Endothelial cell of umbilical vein (primary cell): ENCODE results near the gene ZNF668. TPM values are rescaled to one million over a fixed set of nuclear protein-coding genes. Genes with fewer than 3 reads are reported as not detected.

Experiments
- BruUV-seq: library from RNA; stranded (reverse); fragments of 400-500 nt; replicated peaks from 2 replicates; lab custom pipeline; 2021; lab: Mats Ljungman, UMichigan
- CTCF ChIA-PET: fragments of 300-600, 350-600 bp; sonication (Branson Sonifier 250); formaldehyde crosslinking; loops from one replicate; lab custom pipeline; 2021; ENCODE audit warnings: antibody characterized with exemption, inconsistent platforms; lab: Charles Lee
- POLR2A ChIA-PET: fragments of 300-600, 350-600 bp; sonication (Branson Sonifier 250); formaldehyde crosslinking; loops from one replicate; lab custom pipeline; 2021; ENCODE audit warnings: antibody characterized with exemption, inconsistent platforms; lab: Charles Lee
- DNase-seq: peaks from one replicate; pipeline ENCODE4 v3.0.0-alpha.2; 2011; ENCODE audit warnings: low read depth, low spot score
- FAIRE-seq: peaks from 2 replicates; lab custom pipeline; 2011; peaks lifted over from hg19 to GRCh38; lab: Jason Lieb, UNC
- H2AFZ ChIP-seq: 2 replicates; pipeline ENCODE4 v1.6.0; 2012; ENCODE audit warnings: low read depth, low read length, control low read depth, inconsistent platforms
- H3K27ac ChIP-seq: 2 replicates; pipeline ENCODE4 v1.5.1; 2011; ENCODE audit warnings: low read depth, mild to moderate bottlenecking, control low read depth, low read length, moderate library complexity; ENCODE audit not compliant: insufficient read depth
- H3K27me3 ChIP-seq, 2 experiments: 2 replicates each; pipeline versions ENCODE4 v1.6.0 to v1.6.1; 2011; ENCODE audit warnings: low read length in 2 of 2, mixed read lengths in 1 of 2; ENCODE audit not compliant: control insufficient read depth in 2 of 2, insufficient read depth in 2 of 2
- H3K36me3 ChIP-seq, 2 experiments: 2 replicates in 1 of 2; 3 replicates in 1 of 2; pipeline ENCODE4 v1.5.1; 2011; ENCODE audit warnings: low read length in 2 of 2, mild to moderate bottlenecking in 1 of 2, moderate library complexity in 1 of 2; ENCODE audit not compliant: control insufficient read depth in 2 of 2, insufficient read depth in 2 of 2; ENCODE audit errors: extremely low read depth in 1 of 2
- H3K4me1 ChIP-seq: 3 replicates; pipeline ENCODE4 v1.5.1; 2011; ENCODE audit warnings: mild to moderate bottlenecking, low read length; ENCODE audit not compliant: control insufficient read depth, insufficient read depth; ENCODE audit errors: extremely low read depth
- H3K4me2 ChIP-seq: 2 replicates; pipeline ENCODE4 v1.6.1; 2011; ENCODE audit warnings: low read length, control low read depth, mixed read lengths; ENCODE audit not compliant: insufficient read depth
- H3K4me3 ChIP-seq, 3 experiments: fragments of 200-600 bp in 1 of 3; sonication (generic), shearing (Covaris generic) in 1 of 3; replicated peaks in 1 of 3; 2 replicates each; pipeline ENCODE4 v1.5.1; 2011 to 2016; ENCODE audit warnings: control low read depth in 3 of 3, low read length in 3 of 3, mild to moderate bottlenecking in 2 of 3, inconsistent platforms in 1 of 3, low read depth in 1 of 3, moderate library complexity in 1 of 3; ENCODE audit not compliant: insufficient read depth in 1 of 3
- H3K79me2 ChIP-seq: 2 replicates; pipeline ENCODE4 v1.6.0; 2012; ENCODE audit warnings: low read length, inconsistent platforms; ENCODE audit not compliant: control insufficient read depth, insufficient read depth
- H3K9ac ChIP-seq: replicated peaks from 2 replicates; pipeline ENCODE3; 2011; ENCODE audit warnings: low read length, control low read depth; ENCODE audit not compliant: insufficient read depth; ENCODE audit errors: extremely low read depth
- H3K9me1 ChIP-seq: replicated peaks from 3 replicates; pipeline ENCODE4 v1.6.0; 2011; ENCODE audit warnings: mild to moderate bottlenecking, low read length; ENCODE audit not compliant: control insufficient read depth, insufficient read depth; ENCODE audit errors: extremely low read depth
- H3K9me3 ChIP-seq: replicated peaks from 2 replicates; pipeline ENCODE4 v1.5.1; 2012; ENCODE audit warnings: low read length, inconsistent platforms; ENCODE audit not compliant: control insufficient read depth, insufficient read depth
- H4K20me1 ChIP-seq: replicated peaks from 2 replicates; pipeline ENCODE3; 2011; ENCODE audit warnings: mild to moderate bottlenecking, low read length; ENCODE audit not compliant: control insufficient read depth, insufficient read depth; ENCODE audit errors: extremely low read depth
- EZH2 ChIP-seq: IDR thresholded peaks from 2 replicates; pipeline ENCODE4 v1.6.1; 2012; ENCODE audit warnings: borderline replicate concordance, low read depth, mild to moderate bottlenecking, moderate library complexity, low read length, inconsistent platforms; ENCODE audit not compliant: severe bottlenecking
- FOS ChIP-seq: IDR thresholded peaks from 2 replicates; pipeline ENCODE4 v1.6.1; 2011; ENCODE audit warnings: mild to moderate bottlenecking, low read length, moderate library complexity, borderline replicate concordance; ENCODE audit not compliant: insufficient read depth
- GATA2 ChIP-seq: IDR thresholded peaks from 2 replicates; pipeline ENCODE4 v1.7.0; 2011; ENCODE audit warnings: low read depth, mild to moderate bottlenecking, moderate library complexity, mixed read lengths, low read length; ENCODE audit not compliant: insufficient read length, insufficient read depth
- JUN ChIP-seq: IDR thresholded peaks from 2 replicates; pipeline ENCODE4 v1.6.1; 2011; ENCODE audit warnings: borderline replicate concordance, low read depth; ENCODE audit not compliant: insufficient read length, insufficient read depth
- MYC ChIP-seq: IDR thresholded peaks from one replicate; pipeline ENCODE4 v1.6.1; 2011; ENCODE audit warnings: mild to moderate bottlenecking, low read depth, low read length
- POLR2A ChIP-seq: IDR thresholded peaks from 2 replicates; pipeline ENCODE4 v1.6.1; 2012; ENCODE audit warnings: low read depth, mild to moderate bottlenecking, control low read depth, low read length
- POLR2AphosphoS5 ChIP-seq: IDR thresholded peaks from 2 replicates; pipeline ENCODE4 v1.6.1; 2012; ENCODE audit warnings: low read depth, mild to moderate bottlenecking, control low read depth, low read length, moderate library complexity; ENCODE audit not compliant: insufficient read depth
- dilution Hi-C: fragments of 300-500 bp; cut with MboI; formaldehyde crosslinking; loops from one replicate; pipeline ENCODE4 v1.15.0; 2019; ENCODE audit warnings: low sequenced_read_pairs; ENCODE audit not compliant: extremely low pct_ligation_motif_present
- intact Hi-C: fragments of 100-400 bp; cut with micrococcal nuclease; formaldehyde crosslinking; loops from one replicate; pipeline ENCODE4 v1.10.0; 2022
- polyA plus RNA-seq, 4 experiments: library from polyadenylated mRNA; depleted of rRNA in 3 of 4; stranded (reverse) in 3 of 4; unstranded in 1 of 4; fragments of >200 nt; gene quantifications; 2 replicates each; pipeline versions ENCODE4 v1.2.1 to v1.2.3, GENCODE V29; 2011 to 2012; ENCODE audit warnings: missing spikeins in 1 of 4
- total RNA-seq: library from RNA; stranded (reverse); gene quantifications from 2 replicates; pipeline ENCODE4 v1.2.3, GENCODE V29; 2021
- TF ChIP-seq, protein P1 (sequence below): IDR thresholded peaks from 2 replicates; pipeline ENCODE4 v1.6.1; 2011; ENCODE audit not compliant: insufficient read depth, insufficient read length
- TF ChIP-seq, protein P2 (sequence below), 2 donors: IDR thresholded peaks; 1 replicate in 1 of 2; 2 replicates in 1 of 2; pipeline ENCODE4 v1.5.1; 2011; ENCODE audit warnings: low read length in 2 of 2, mild to moderate bottlenecking in 2 of 2, moderate library complexity in 2 of 2, control low read depth in 1 of 2, inconsistent platforms in 1 of 2, low read depth in 1 of 2; ENCODE audit not compliant: insufficient read depth in 1 of 2; ENCODE audit errors: extremely low read depth in 1 of 2

Gene ZNF668
- total and polyA plus RNA-seq, 2 donors (not counting 3 experiments of a cell fraction or from before 2014, with no cell fraction given) = 11.8 to 13.3 TPM

DNA sequence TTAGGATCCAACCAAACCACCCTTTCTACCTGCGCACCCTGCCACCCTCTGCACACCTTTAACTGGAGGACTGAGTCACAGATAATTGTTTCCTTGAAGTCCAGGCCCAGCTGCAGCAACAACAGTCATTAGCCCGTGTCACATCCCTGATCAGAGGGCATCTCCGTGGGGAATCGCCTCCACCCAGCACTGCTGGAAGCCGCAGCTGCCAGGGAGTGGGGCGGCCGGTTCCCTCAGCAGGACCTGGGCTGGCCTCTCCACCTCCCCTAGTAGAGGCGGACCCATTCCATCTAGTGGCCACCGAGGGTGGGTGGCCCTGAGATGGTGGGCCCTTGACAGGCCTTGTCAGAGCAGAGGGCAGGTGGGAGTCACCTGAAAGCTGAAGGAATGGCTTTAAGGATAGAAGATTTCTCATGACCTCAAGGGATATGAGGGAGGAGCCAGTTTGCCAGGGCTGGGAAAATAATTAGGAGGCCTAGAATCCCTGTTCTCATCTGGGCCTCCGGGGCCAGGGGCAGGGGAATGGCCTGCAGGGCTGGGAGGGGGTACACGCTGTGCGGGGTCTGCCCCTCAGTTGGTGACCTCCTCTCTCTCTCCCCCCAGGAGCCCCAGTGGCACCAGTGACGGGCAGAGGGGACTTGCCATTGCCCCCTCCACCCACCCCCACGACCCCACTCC is 8.5 kb upstream of the ZNF668 start:
- H3K4me1 ChIP-seq = no peaks in the 10 kb centered on the region
- CTCF ChIA-PET = no interaction called here
- no peak overlapping the region for H3K4me3 ChIP-seq
- H3K9me3 ChIP-seq = no peaks in the 10 kb centered on the region
- H3K9ac ChIP-seq = no peak overlapping the region
- TSS peak; percentile 4 for BruUV-seq
- dilution Hi-C loops = no loop called here
- POLR2A ChIA-PET = no interaction called here
- H4K20me1 ChIP-seq = no peaks in the 10 kb centered on the region
- H3K9me1 ChIP-seq = no peaks in the 10 kb centered on the region
- H3K79me2 ChIP-seq = peaks cover 7% of the 10 kb centered on the region
- intact Hi-C loops = no loop called here
- no peaks in the 10 kb centered on the region for H3K27me3 ChIP-seq
- FAIRE-seq (no peak), DNase-seq (no peak)
- no peak overlapping the region for H3K27ac ChIP-seq
- peaks cover 3 to 33% of the 10 kb centered on the region in 2 experiments for H3K36me3 ChIP-seq
- no peak overlapping the region for H3K4me2 ChIP-seq
- no peak overlapping the region for H2AFZ ChIP-seq
- TF ChIP-seq POLR2A = no peak
- TF ChIP-seq, protein P1, sequence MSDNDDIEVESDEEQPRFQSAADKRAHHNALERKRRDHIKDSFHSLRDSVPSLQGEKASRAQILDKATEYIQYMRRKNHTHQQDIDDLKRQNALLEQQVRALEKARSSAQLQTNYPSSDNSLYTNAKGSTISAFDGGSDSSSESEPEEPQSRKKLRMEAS = no peak
- TF ChIP-seq EZH2 = no peak
- TF ChIP-seq FOS = no peak
- no peak for TF ChIP-seq JUN
- no peak for TF ChIP-seq GATA2
- no peak for TF ChIP-seq MYC
- TF ChIP-seq, protein P2, sequence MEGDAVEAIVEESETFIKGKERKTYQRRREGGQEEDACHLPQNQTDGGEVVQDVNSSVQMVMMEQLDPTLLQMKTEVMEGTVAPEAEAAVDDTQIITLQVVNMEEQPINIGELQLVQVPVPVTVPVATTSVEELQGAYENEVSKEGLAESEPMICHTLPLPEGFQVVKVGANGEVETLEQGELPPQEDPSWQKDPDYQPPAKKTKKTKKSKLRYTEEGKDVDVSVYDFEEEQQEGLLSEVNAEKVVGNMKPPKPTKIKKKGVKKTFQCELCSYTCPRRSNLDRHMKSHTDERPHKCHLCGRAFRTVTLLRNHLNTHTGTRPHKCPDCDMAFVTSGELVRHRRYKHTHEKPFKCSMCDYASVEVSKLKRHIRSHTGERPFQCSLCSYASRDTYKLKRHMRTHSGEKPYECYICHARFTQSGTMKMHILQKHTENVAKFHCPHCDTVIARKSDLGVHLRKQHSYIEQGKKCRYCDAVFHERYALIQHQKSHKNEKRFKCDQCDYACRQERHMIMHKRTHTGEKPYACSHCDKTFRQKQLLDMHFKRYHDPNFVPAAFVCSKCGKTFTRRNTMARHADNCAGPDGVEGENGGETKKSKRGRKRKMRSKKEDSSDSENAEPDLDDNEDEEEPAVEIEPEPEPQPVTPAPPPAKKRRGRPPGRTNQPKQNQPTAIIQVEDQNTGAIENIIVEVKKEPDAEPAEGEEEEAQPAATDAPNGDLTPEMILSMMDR (IDR thresholded peaks at IDR 0.05; ENCODE audit: extremely low read depth in 1 of 2, insufficient read depth in 1 of 2, low read depth in 1 of 2, low read length in 2 of 2) = no peak
- TF ChIP-seq POLR2AphosphoS5 = no peak
